CD4-positive, alpha-beta T cell treated with Interleukin-6 for 4 hours (primary cell): ENCODE data around the gene KIF16B.
"Not testable (repeated sequence)": the region's sequence is repeated elsewhere in the genome, so short reads cannot be mapped to it uniquely, and the experiment has no call there.

Source experiments
- DNase-seq: peaks from one replicate; pipeline ENCODE4 v3.0.0-alpha.2; 2020; ENCODE audit warnings: mixed read lengths

The KIF16B gene

DNA sequence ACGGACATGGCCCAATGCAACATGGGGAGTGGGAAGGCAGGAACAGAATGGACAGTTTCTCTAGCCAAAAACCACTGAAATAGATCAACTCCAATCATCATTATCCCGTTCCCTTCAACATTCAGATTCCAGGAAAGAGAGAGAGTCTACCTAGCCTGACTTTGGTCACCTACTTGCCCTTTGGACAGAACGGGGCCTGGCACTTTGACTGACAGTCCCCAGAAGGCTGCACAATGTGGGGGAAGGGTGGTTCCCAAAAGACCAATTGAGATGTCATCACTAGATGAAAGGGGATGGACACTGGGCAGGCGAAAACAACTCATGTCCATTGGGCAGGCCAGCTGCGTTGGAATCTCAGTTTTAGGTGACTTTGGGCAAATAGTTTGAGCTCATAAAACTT, 15.0 kb upstream of the KIF16B start:
- no peak for DNase-seq

- no peak for DNase-seq
These were observed 13.8 kb upstream of the KIF16B start for GRCh38 chr20:16587066-16587465.

- DNase-seq: no peak
These were observed 10.2 kb upstream of the KIF16B start for GRCh38 chr20:16583474-16583873.

GRCh38 chr20:16581241-16581640, 8.0 kb upstream of the KIF16B start:
- DNase-seq: no peak

DNA sequence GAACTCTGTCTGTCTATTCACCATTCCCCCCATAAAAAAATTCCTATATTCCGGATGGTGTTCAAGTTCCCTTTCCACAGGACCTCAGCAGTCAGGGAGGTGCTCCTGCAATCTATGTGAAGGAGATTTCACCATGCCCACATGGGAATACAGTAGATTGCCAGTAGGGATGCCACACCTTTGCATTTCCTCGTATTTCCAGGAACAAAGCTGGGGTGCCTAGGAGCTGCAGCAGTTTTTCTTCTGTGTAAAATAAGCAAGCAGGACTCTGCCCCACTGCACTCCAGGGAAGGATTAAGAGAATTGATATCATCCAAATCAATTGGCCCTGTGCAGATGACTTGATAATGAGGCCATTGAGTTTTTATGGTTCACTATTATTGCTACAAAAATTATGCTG, 7.4 kb upstream of the KIF16B start:
- DNase-seq: no peak

GRCh38 chr20:16580147-16580546, 6.9 kb upstream of the KIF16B start:
- no peak for DNase-seq

GRCh38 chr20:16576219-16576618, 3.0 kb upstream of the KIF16B start:
- no peak for DNase-seq

DNA sequence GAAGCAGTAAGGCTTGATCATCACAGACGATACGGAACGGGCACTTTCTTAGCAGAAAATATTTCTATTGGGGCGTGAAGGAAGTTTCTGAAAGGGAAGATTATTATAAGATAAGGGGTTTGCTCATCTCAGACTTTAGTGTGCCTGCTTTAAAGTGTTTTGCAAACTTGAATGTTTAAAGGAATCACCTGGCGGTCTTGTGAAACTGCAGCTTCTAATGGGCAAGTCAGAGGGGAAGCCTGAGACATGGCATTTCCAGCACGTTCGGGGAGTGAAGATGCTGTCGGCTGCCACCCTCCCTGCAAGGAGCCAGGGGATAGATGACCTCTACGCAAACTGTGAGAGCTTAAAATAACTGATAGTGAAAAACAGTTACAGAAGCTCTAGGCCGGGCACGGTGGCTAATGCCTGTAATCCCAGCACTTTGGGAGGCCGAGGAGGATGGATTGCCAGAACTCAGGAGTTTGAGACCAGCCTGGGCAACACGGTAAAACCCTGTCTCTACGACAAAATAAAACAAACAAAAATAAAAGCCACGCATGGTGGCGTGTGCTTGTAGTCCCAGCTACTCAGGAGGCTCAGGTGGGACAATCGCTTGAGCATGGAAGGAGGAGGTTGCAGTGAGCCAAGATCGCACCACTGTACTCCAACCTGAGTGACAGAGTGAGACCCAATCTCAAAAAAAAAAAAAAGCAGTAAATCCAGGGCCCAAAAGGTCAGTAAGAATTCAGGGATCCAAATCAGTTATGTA, 2.3 kb upstream of the KIF16B start:
- no peak for DNase-seq

DNA sequence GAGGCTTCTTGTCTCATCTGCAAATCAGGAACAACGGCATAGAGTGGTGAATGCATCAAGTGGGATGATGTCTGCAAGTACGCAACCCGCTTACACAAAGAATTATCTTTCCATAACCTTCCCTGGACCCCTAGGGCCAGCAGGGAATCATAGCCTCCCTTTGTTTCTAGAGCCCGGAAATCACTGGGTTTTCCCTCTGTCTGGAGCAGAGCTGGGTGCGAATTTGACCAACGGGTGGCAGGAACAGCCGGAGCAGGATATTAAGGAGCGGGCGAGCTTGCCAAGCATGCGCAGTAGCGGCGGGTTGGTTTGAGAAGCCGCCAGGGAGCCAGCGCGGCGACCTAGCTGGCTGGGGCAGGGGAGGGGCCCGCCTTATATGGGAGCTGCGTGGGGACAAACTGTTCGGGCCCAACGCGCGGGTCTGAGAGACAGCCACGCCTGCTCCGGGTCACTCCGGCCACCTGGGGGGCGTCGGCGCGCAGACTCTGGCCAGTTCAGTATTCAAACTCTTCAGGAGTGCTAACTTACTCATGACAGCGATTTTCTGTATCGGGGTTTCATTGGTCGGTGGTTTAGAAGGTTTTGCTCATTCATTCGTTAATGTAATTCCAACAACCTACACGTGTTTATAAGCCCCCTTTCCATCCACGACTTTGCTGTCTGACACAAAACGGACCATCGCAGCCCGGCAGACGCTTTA, 1.6 kb upstream of the KIF16B start:
- peak; percentile 89 for DNase-seq

DNA sequence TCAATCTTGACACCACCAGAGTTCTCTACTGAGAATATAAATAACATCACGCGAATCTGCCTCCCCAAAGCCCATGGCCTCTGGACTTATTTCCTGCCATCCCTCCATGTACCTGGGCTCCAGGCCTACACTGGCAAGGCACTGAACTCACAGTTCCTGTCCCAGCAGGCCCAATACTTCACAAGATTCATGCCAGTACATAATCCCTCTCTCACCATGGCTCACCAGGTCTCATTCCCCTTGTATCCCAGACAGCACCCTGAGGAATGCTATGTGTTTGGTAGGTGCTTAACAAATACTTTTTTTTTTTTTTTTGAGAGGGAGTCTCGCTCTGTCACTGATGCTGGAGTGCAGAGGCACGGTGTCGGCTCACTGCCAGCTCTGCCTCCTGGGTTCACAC, 1.9 kb downstream of the KIF16B start:
- no peak for DNase-seq

- DNase-seq: no peak
These were observed 3.7 kb downstream of the KIF16B start for GRCh38 chr20:16569246-16570153.

DNA sequence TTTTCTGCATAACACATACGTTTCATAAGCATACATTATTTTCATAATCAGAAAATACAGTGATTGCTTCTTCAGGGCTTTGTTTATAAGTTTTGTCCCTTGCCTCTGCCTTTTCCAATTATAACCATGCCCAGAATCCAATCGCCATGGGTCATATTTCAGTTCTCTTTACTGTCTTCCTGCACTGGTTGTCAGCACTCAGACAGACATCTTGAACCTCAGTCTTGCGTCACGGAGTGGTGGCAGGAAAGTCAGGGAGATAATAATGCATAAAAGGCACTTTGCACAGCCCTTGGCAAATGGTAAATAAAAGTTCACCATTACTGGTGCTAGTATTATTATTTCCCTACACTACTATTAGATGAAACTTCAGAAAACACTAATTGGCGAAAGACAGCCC, 7.2 kb downstream of the KIF16B start:
- DNase-seq: no peak

DNA sequence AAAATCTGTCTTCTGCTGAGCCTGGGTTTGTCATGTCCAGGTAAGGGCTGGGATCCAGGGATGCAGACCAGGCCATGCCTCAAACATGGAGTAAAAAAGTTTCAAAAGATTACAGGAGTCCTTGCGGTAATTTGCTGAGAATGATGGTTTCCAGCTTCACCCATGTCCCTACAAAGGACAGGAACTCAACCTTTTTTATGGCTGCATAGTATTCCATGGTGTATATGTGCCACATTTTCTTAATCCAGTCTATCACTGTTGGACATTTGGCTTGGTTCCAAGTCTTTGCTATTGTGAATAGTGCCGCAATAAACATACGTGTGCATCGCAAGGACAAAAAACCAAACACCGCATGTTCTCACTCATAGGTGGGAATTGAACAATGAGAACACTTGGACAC, 9.2 kb downstream of the KIF16B start:
- DNase-seq: not testable (repeated sequence)

GRCh38 chr20:16563066-16563806, 10.0 kb downstream of the KIF16B start:
- no peak for DNase-seq

DNA sequence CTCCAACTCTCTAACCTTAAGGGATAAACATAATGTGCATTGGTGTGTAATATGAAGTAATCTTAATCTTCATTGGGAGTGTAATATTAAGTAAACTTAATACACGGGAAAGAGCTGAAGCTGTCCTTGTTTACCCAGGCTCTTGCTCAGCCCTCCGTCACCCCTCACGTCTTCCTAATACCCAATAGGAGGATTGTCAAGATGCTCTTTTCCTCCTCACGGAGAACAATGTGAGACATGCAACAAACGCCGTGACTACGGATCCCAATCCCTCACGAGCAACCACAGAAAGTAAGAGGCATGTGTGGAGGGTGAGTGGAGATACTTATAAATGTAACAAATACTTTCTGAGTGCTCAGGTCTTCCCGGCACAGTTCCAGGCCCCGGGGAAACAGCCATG, 11.0 kb downstream of the KIF16B start:
- no peak for DNase-seq

DNA sequence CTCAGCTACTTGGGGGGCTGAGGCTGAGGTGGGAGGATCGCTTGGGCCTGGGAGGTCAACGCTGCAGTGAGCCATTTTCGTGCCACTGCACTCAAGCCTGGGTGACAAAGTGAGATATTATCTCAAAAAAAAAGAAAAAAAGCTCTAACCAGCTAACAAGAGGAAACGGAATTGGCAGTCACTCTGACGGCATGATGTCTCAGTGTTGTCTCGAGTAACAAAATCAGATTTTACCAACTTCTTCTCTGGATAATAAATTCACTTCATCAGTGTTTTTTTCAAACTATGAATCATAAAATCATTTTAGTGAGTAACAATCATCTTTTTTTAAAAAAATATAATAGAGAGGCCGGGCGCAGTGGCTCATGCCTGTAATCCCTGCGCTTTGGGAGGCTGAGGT, 12.6 kb downstream of the KIF16B start:
- no peak for DNase-seq

- no peak for DNase-seq
These were observed 13.0 kb downstream of the KIF16B start for GRCh38 chr20:16560216-16560615.

DNA sequence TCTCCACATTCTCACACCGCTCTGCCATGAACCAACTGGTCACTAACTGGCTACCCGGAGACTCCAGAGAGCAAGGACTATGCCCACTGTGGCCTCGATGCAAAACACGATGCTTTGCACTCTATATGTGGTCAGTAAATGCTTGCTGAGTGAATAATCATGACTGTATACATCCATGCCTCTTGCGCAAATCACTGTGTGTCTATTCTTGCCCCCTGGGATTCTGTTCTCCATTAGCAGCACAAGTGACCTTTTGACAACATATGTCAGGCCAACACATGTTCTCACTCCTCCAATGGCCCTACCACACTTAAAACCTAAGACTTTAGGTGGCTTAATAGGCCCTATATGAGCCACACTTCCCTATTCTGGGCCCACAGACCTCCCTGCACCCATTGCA, 16.9 kb downstream of the KIF16B start:
- no peak for DNase-seq

GRCh38 chr20:16555754-16556153, 17.5 kb downstream of the KIF16B start:
- DNase-seq: no peak

DNA sequence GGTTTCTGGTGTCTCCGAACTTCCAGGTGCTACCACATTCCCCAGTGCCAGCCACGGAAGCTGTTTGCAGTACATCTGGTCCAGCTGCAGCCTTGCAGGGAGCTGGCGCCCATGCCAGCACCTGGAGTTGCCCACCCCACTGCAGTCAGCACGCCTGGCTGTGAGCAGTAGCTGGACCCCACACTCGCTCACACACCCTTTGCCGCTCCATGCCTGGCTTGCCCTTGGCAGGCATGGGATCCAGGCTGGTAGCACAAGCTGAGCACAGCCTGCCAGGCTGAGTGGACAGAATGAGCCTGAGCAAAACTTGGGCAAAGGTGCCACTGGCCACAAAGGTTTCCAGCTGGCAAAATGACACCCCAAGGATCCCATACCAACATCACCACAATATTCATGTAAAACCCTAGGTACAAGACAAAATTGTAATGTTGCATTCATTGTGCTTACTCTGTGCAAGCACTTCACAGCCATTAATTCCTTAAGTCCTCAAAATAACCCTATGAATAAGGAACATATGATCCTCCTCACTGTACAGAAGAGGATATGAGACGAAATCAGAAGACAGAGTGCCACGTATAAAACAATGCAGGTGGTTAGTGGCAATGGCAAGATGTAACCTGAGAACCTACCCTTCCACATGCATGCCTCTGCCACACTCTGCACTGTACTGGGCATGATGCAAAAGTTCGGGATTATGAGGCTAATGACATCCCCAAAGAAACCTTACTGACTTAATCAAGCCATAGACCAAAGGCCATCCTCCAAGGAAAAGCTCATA, 18.3 kb downstream of the KIF16B start:
- DNase-seq: no peak

GRCh38 chr20:16553684-16554083, 19.6 kb downstream of the KIF16B start:
- DNase-seq: no peak

- no peak for DNase-seq
These were observed 20.1 kb downstream of the KIF16B start for GRCh38 chr20:16553101-16553500.
